ENCODE results near the gene CNNM4. TPM values are rescaled to one million over a fixed set of nuclear protein-coding genes. Genes with fewer than 3 reads are reported as not detected.

The CNNM4 gene
- total RNA-seq, 1 donor from 2014 or later, result 15.5 TPM

- H3K79me2 ChIP-seq (ENCODE audit: low read depth), result peaks cover 30% of the 10 kb centered on the region
- H3K27me3 ChIP-seq, result no peaks in the 10 kb centered on the region
- Mint-ChIP-seq H3K27ac (no peak overlapping the region), H3K36me3 (peaks cover 12% of the 10 kb centered on the region), H3K27me3 (ENCODE audit: insufficient read depth, low read depth) (peaks cover 10% of the 10 kb centered on the region), H3K4me3 (peak overlapping the region; percentile 61), H3K9me3 (no peaks in the 10 kb centered on the region), H3K4me1 (peaks cover 29% of the 10 kb centered on the region)
- no peak overlapping the region for H3K9ac ChIP-seq
- H3K4me1 ChIP-seq, result peaks cover 10% of the 10 kb centered on the region
- DNase-seq (ENCODE audit: low spot score), result no peak
- peaks cover 39% of the 10 kb centered on the region for H3F3A ChIP-seq (ENCODE audit: low read depth)
- H3K4me2 ChIP-seq, result no peak overlapping the region
- H2AFZ ChIP-seq (replicated peaks), result no peak overlapping the region
- H3K36me3 ChIP-seq, result no peaks in the 10 kb centered on the region
- H3K27ac ChIP-seq, result no peak overlapping the region
- H3K9me3 ChIP-seq (ENCODE audit: low read depth), result no peaks in the 10 kb centered on the region
- TF ChIP-seq CTCF (IDR thresholded peaks at IDR 0.05) (no peak), EZH2phosphoT487 (IDR thresholded peaks at IDR 0.05) (no peak), EZH2 (IDR thresholded peaks at IDR 0.05) (no peak)
- H4K20me1 ChIP-seq (ENCODE audit: low read depth), result peaks cover 59% of the 10 kb centered on the region
- no peak overlapping the region for H3K4me3 ChIP-seq
These were observed 99.6 kb downstream of the CNNM4 start for GRCh38 chr2:96860065-96861029.

GRCh38 chr2:96861074-96861473, 100.4 kb downstream of the CNNM4 start:
- no peak overlapping the region for H3K4me2 ChIP-seq
- Mint-ChIP-seq H3K27me3 (ENCODE audit: insufficient read depth, low read depth) (peaks cover 12% of the 10 kb centered on the region), H3K4me3 (no peak overlapping the region), H3K9me3 (no peaks in the 10 kb centered on the region), H3K4me1 (peaks cover 33% of the 10 kb centered on the region), H3K36me3 (peaks cover 16% of the 10 kb centered on the region), H3K27ac (no peak overlapping the region)
- H2AFZ ChIP-seq (replicated peaks), result no peak overlapping the region
- no peak overlapping the region for H3K27ac ChIP-seq
- no peaks in the 10 kb centered on the region for H3K9me3 ChIP-seq (ENCODE audit: low read depth)
- TF ChIP-seq EZH2 (IDR thresholded peaks at IDR 0.05) (no peak), CTCF (IDR thresholded peaks at IDR 0.05) (no peak), EZH2phosphoT487 (IDR thresholded peaks at IDR 0.05) (no peak)
- peaks cover 10% of the 10 kb centered on the region for H3K4me1 ChIP-seq
- H3K27me3 ChIP-seq, result no peaks in the 10 kb centered on the region
- no peaks in the 10 kb centered on the region for H3K36me3 ChIP-seq
- H3K79me2 ChIP-seq (ENCODE audit: low read depth), result peaks cover 30% of the 10 kb centered on the region
- H4K20me1 ChIP-seq (ENCODE audit: low read depth), result peaks cover 66% of the 10 kb centered on the region
- DNase-seq (ENCODE audit: low spot score), result no peak
- no peak overlapping the region for H3K9ac ChIP-seq
- peaks cover 39% of the 10 kb centered on the region for H3F3A ChIP-seq (ENCODE audit: low read depth)
- no peak overlapping the region for H3K4me3 ChIP-seq

MicroRNA genes within 50 kb of the gene (microRNA counts, 767-probe panel; counts per million panel counts)
- 460 counts per million, percentile 90 among the panel's probes with 10 or more counts for microRNA hsa-miR-3127-5p

Small RNAs within 50 kb of the gene (microRNA-seq; reads per million reads assigned to microRNA genes)
- not detected for gene MIR3127

Small RNAs within 50 kb of the gene (small RNA-seq; reads per million reads assigned to genes)
- gene MIR3127, result 0.20 reads per million

Other genes with a start within 250 kb of the CNNM4 start
- gene ARID5A, start 224.2 kb upstream of the CNNM4 start, total RNA-seq (ENCODE audit: low replicate concordance), result 0.75 and 2.4 TPM in 2 replicates
- 32.9 and 44.3 TPM in 2 replicates for gene KANSL3, start 122.6 kb upstream of the CNNM4 start, total RNA-seq (ENCODE audit: low replicate concordance)
- 1.2 and 1.7 TPM in 2 replicates for gene FER1L5, start 118.1 kb upstream of the CNNM4 start, total RNA-seq (ENCODE audit: low replicate concordance)
- 25.9 and 39.8 TPM in 2 replicates for gene LMAN2L, start 20.8 kb upstream of the CNNM4 start, total RNA-seq (ENCODE audit: low replicate concordance)
- 11.1 and 20.2 TPM in 2 replicates for gene CNNM3, start 55.4 kb downstream of the CNNM4 start, total RNA-seq (ENCODE audit: low replicate concordance)
- gene ANKRD23, start 83.1 kb downstream of the CNNM4 start, total RNA-seq (ENCODE audit: low replicate concordance), result 10.8 and 11.4 TPM in 2 replicates
- gene ANKRD39, start 97.1 kb downstream of the CNNM4 start, total RNA-seq (ENCODE audit: low replicate concordance), result 4.0 and 17.3 TPM in 2 replicates
- gene SEMA4C, start 109.2 kb downstream of the CNNM4 start, total RNA-seq (ENCODE audit: low replicate concordance), result 39.1 and 103 TPM in 2 replicates
- gene FAM178B, start 225.7 kb downstream of the CNNM4 start, total RNA-seq (ENCODE audit: low replicate concordance), result not detected in 2 replicates